ENCODE results near the gene RNF103. TPM values are rescaled to one million over a fixed set of nuclear protein-coding genes. Genes with fewer than 3 reads are reported as not detected.

RNF103 gene
- polyA plus RNA-seq, 6 donors from 2014 or later, result 3.3 to 7.6 (median 4.9) TPM

- peaks cover 0 to 4% (median 0%) of the 10 kb centered on the region in 3 donors for H3K4me1 Mint-ChIP-seq
- ATAC-seq (ENCODE audit: low read depth in 2 of 2), result no peak
- no peak overlapping the region for H3K27ac Mint-ChIP-seq
- no peaks in the 10 kb centered on the region for H3K36me3 Mint-ChIP-seq
- H3K27me3 Mint-ChIP-seq, result peaks cover 0 to 10% (median 0%) of the 10 kb centered on the region in 3 donors
- DNase-seq, result no peak
- peaks cover 0 to 6% (median 0%) of the 10 kb centered on the region in 7 donors for H3K9me3 Mint-ChIP-seq
- H3K4me3 Mint-ChIP-seq, result no peak overlapping the region
These were observed 43.1 kb downstream of the RNF103 start for GRCh38 chr2:86580560-86580959.

DNA sequence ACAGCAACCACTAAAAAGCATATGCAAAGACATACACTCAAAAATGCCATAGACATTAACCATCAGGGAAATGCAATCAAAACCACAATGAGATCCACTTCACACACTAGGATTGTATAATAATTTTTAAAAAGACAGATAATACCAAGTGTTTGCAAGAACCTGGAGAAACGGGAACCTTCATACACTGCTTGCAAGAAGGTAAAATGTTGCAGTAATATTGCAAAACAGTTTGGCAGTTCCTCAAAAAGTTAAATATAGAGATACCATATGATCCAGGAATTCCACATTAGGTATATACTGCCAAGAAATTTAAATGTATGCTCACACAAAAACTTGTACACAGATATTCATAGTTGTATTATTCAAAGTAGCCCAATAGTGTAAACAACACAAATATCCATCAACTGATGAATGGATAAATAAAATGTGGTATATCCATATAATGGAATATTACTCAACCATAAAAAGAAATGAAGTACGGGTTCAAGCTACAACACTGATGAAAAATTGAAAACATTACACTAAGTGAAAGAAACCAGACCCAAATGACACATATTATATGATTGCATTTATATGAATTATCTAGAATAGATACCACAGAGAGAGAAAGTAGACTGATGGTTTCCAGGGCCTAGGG, 45.7 kb downstream of the RNF103 start:
- Mint-ChIP-seq H3K36me3 (no peaks in the 10 kb centered on the region), H3K27me3 (peaks cover 0 to 7% (median 0%) of the 10 kb centered on the region in 3 donors), H3K27ac (no peak overlapping the region), H3K9me3 (peaks cover 0 to 6% (median 0%) of the 10 kb centered on the region in 7 donors), H3K4me1 (no peaks in the 10 kb centered on the region), H3K4me3 (no peak overlapping the region)
- DNase-seq (no peak), ATAC-seq (ENCODE audit: low read depth in 2 of 2) (no peak)

DNA sequence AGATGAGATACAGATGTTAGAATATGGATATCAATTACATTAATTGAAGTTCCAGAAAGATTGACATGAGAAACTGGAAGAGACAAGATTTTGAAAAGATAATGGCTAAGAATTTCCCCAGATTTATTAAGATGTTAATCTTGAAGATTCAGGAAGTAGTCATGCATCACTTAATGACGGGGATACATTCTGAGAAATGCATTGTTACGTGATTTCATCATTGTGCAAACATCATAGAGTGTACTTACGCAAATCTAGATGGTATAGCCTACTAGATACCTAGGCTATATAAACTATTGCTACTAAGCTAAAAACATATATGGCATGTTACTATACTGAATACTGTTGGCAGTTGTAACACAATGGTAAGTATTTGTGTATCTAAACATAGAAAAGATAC, 53.6 kb downstream of the RNF103 start:
- DNase-seq (no peak), ATAC-seq (ENCODE audit: low read depth in 2 of 2) (no peak)
- Mint-ChIP-seq H3K27me3 (peaks cover 7 to 10% (median 9%) of the 10 kb centered on the region in 3 donors), H3K4me1 (no peaks in the 10 kb centered on the region), H3K9me3 (no peaks in the 10 kb centered on the region), H3K4me3 (no peak overlapping the region), H3K27ac (no peak overlapping the region), H3K36me3 (no peaks in the 10 kb centered on the region)

DNA sequence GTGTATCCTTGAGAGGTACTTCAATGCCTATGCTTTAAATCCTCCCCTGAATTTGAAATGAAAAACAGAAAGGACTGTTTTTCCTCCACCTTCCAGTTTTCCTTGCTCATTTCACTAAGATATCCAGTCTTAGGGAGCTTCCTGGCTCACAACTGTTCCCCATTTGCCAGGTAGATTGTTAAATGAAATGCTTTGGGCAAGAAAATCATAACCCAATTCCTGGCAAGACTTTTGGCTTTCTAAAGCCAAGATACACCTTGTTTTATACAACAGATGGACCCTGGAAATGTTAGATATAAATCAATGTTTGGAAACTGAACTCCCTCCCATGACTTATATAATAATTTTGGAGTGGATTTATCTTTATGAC, 56.9 kb downstream of the RNF103 start:
- H3K36me3 Mint-ChIP-seq, result no peaks in the 10 kb centered on the region
- H3K27ac Mint-ChIP-seq, result no peak overlapping the region
- no peaks in the 10 kb centered on the region for H3K9me3 Mint-ChIP-seq
- ATAC-seq (ENCODE audit: low read depth in 2 of 2), result no peak
- no peak for DNase-seq
- H3K27me3 Mint-ChIP-seq, result peaks cover 7 to 10% (median 9%) of the 10 kb centered on the region in 3 donors
- peak overlapping the region in 1 of 8 donors; percentile 25 for H3K4me3 Mint-ChIP-seq
- peaks cover 12 to 23% (median 16%) of the 10 kb centered on the region in 3 donors for H3K4me1 Mint-ChIP-seq

DNA sequence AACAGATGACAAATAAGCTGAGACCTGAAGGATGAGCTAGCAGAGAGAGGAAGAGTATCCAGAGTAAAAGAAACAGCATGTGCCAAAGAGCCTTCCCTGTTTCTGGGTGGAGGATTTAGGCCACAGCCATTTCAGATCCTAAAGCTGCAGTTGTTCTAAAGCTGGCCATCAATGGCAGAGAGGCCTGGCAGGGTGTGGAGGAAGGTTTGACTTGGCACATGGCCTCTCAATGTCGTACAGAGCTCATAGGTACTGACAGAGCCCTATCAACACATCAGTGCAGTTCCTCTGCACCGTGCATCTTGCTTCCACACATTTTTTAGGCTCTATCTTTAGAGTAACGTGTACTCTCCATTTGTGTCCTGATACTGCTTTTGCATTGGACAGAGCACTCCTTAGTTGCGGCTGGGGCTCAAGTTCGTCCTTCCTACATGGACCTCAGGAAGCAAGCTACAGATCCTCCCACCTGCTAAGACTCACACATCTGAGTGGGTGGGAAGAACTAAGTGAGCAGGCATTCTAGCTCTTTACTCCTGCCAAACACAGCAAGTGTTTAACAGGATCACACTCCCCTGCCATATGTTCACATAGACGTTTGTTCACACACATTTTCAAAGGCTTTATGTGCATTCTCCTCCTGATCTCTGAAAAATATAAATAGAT, 57.4 kb downstream of the RNF103 start:
- DNase-seq (no peak), ATAC-seq (ENCODE audit: low read depth in 2 of 2) (no peak)
- no peaks in the 10 kb centered on the region for H3K36me3 Mint-ChIP-seq
- peak overlapping the region in 2 of 8 donors; percentile 25 to 50 for H3K4me3 Mint-ChIP-seq
- no peaks in the 10 kb centered on the region for H3K9me3 Mint-ChIP-seq
- H3K27ac Mint-ChIP-seq, result peak overlapping the region in 3 of 6 donors; percentile 30 to 56 (median 39)
- H3K4me1 Mint-ChIP-seq, result peaks cover 18 to 29% (median 21%) of the 10 kb centered on the region in 3 donors
- peaks cover 7 to 10% (median 9%) of the 10 kb centered on the region in 3 donors for H3K27me3 Mint-ChIP-seq

DNA sequence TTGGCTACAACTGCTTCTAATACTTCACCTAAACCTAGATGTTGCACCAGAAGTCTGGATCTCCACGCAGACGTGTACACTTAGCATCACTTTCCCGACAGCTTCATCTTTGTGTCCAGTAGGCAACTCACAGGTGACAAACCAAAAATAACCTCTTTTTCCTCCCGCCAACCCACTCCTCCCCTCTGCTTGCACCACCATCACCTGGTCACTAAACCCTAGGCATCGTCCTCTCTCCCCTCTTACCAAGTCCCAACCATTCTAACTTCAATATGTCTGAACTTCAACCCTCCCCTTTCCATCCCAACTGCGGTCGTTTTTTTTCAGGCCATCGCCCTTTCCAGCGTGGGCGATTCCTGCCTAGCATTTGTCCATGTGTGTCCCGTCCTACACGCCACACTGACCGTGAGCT, 60.0 kb downstream of the RNF103 start:
- Mint-ChIP-seq H3K4me3 (peak overlapping the region; percentile 91 to 99 (median 97)), H3K36me3 (no peaks in the 10 kb centered on the region), H3K9me3 (no peaks in the 10 kb centered on the region), H3K27me3 (peaks cover 7 to 10% (median 9%) of the 10 kb centered on the region in 3 donors), H3K4me1 (peaks cover 20 to 49% (median 27%) of the 10 kb centered on the region in 3 donors), H3K27ac (peak overlapping the region; percentile 98 to 99 (median 99))
- DNase-seq (no peak), ATAC-seq (ENCODE audit: low read depth in 2 of 2) (no peak)

- peak; percentile 88 to 89 for ATAC-seq (ENCODE audit: low read depth in 2 of 2)
- Mint-ChIP-seq H3K9me3 (no peaks in the 10 kb centered on the region), H3K27me3 (peaks cover 7 to 10% (median 9%) of the 10 kb centered on the region in 3 donors), H3K4me1 (peaks cover 20 to 49% (median 27%) of the 10 kb centered on the region in 3 donors), H3K4me3 (peak within 1 kb of the TSS; percentile 91 to 99 (median 97)), H3K36me3 (no peaks in the 10 kb centered on the region), H3K27ac (peak within 1 kb of the TSS; percentile 98 to 99 (median 99))
- peak; percentile 99 for DNase-seq
These were observed 60.6 kb downstream of the RNF103 start, which contains the start of gene CHMP3 for GRCh38 chr2:86562922-86563649. Gene CHMP3 (minus strand): TSS chr2:86563443. CDS start chr2:86563348, 95 bp downstream.

- Mint-ChIP-seq H3K9me3 (no peaks in the 10 kb centered on the region), H3K4me1 (peaks cover 20 to 49% (median 27%) of the 10 kb centered on the region in 3 donors), H3K27ac (peak overlapping the region; percentile 98 to 99 (median 99)), H3K4me3 (peak overlapping the region; percentile 91 to 99 (median 97)), H3K36me3 (no peaks in the 10 kb centered on the region), H3K27me3 (peaks cover 7 to 10% (median 9%) of the 10 kb centered on the region in 3 donors)
- ATAC-seq (ENCODE audit: low read depth in 2 of 2) (no peak), DNase-seq (peak; percentile 2)
These were observed 61.2 kb downstream of the RNF103 start for GRCh38 chr2:86562485-86562921.

DNA sequence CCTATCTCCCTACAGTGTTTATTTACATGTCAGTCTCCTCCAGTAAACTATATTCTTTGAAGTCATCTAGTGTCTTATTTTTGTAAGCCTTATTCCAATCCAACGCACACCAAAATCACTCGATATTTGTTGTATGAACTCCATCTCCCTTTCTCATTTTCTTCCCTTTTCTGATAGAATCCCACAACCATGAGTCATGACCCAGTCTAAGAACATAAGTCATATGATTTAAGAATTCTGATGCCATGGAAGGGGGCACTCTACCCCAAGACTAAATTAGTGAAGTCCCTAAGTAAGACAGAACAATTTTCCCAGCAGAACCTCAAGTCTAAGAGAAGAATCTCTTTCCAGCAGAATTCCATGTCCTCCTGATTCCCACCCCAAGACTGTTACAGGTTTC, 65.8 kb downstream of the RNF103 start:
- no peak for ATAC-seq (ENCODE audit: low read depth in 2 of 2)
- no peak for DNase-seq
- no peaks in the 10 kb centered on the region for H3K36me3 Mint-ChIP-seq
- no peaks in the 10 kb centered on the region for H3K27me3 Mint-ChIP-seq
- H3K4me1 Mint-ChIP-seq, result peaks cover 13 to 51% (median 25%) of the 10 kb centered on the region in 3 donors
- no peak overlapping the region for H3K4me3 Mint-ChIP-seq
- no peak overlapping the region for H3K27ac Mint-ChIP-seq
- H3K9me3 Mint-ChIP-seq, result no peaks in the 10 kb centered on the region

GRCh38 chr2:86556508-86556907, 67.2 kb downstream of the RNF103 start:
- ATAC-seq (ENCODE audit: low read depth in 2 of 2), result no peak
- H3K4me1 Mint-ChIP-seq, result peaks cover 14 to 50% (median 21%) of the 10 kb centered on the region in 3 donors
- H3K27ac Mint-ChIP-seq, result no peak overlapping the region
- H3K4me3 Mint-ChIP-seq, result no peak overlapping the region
- H3K27me3 Mint-ChIP-seq, result no peaks in the 10 kb centered on the region
- DNase-seq, result no peak
- H3K36me3 Mint-ChIP-seq, result peaks cover 0 to 4% of the 10 kb centered on the region in 2 donors
- no peaks in the 10 kb centered on the region for H3K9me3 Mint-ChIP-seq

Other genes with a start within 250 kb of the RNF103 start
- gene KDM3A, start 182.5 kb downstream of the RNF103 start, polyA plus RNA-seq (ENCODE audit: low read depth in 6 of 6), result 10 to 100 TPM in 4 of 6 donors, 1 to 10 TPM in 2; 3.6 to 18.7 (median 11.6) TPM
- gene CHMP3, start 60.4 kb downstream of the RNF103 start, polyA plus RNA-seq (ENCODE audit: low read depth in 6 of 6), result 100 to 1,000 TPM in 2 of 6 donors, 10 to 100 TPM in 4; 61.6 to 107 (median 96.4) TPM
- gene RMND5A, start 96.4 kb upstream of the RNF103 start, polyA plus RNA-seq (ENCODE audit: low read depth in 6 of 6), result 10 to 100 TPM; 18.5 to 24.2 (median 21.2) TPM
- 1 to 10 TPM in 2 of 6 donors, under 1 TPM in 2, not detected in 2; 0.59 to 1.9 (median 1.0) TPM for gene CD8A, start 167.0 kb upstream of the RNF103 start, polyA plus RNA-seq (ENCODE audit: low read depth in 6 of 6)
- 1 to 10 TPM in 4 of 6 donors, under 1 TPM in 1, not detected in 1; 0.31 to 2.0 (median 1.5) TPM for gene CD8B, start 238.0 kb upstream of the RNF103 start, polyA plus RNA-seq (ENCODE audit: low read depth in 6 of 6)